Endothelial cell of umbilical vein (primary cell): ENCODE results near the gene MAST4. TPM values are rescaled to one million over a fixed set of nuclear protein-coding genes. Genes with fewer than 3 reads are reported as not detected.

ENCODE experiments used
- BruUV-seq: library from RNA; stranded (reverse); fragments of 400-500 nt; replicated peaks from 2 replicates; lab custom pipeline; 2021; lab: Mats Ljungman, UMichigan
- CTCF ChIA-PET: fragments of 300-600, 350-600 bp; sonication (Branson Sonifier 250); formaldehyde crosslinking; loops from one replicate; lab custom pipeline; 2021; ENCODE audit warnings: antibody characterized with exemption, inconsistent platforms; lab: Charles Lee
- POLR2A ChIA-PET: fragments of 300-600, 350-600 bp; sonication (Branson Sonifier 250); formaldehyde crosslinking; loops from one replicate; lab custom pipeline; 2021; ENCODE audit warnings: antibody characterized with exemption, inconsistent platforms; lab: Charles Lee
- DNase-seq: peaks from one replicate; pipeline ENCODE4 v3.0.0-alpha.2; 2011; ENCODE audit warnings: low read depth, low spot score
- FAIRE-seq: peaks from 2 replicates; lab custom pipeline; 2011; peaks lifted over from hg19 to GRCh38; lab: Jason Lieb, UNC
- H2AFZ ChIP-seq: 2 replicates; pipeline ENCODE4 v1.6.0; 2012; ENCODE audit warnings: low read depth, low read length, control low read depth, inconsistent platforms
- H3K27ac ChIP-seq: 2 replicates; pipeline ENCODE4 v1.5.1; 2011; ENCODE audit warnings: low read depth, mild to moderate bottlenecking, control low read depth, low read length, moderate library complexity; ENCODE audit not compliant: insufficient read depth
- H3K27me3 ChIP-seq, 2 experiments: 2 replicates each; pipeline versions ENCODE4 v1.6.0 to v1.6.1; 2011; ENCODE audit warnings: low read length in 2 of 2, mixed read lengths in 1 of 2; ENCODE audit not compliant: control insufficient read depth in 2 of 2, insufficient read depth in 2 of 2
- H3K36me3 ChIP-seq, 2 experiments: 2 replicates in 1 of 2; 3 replicates in 1 of 2; pipeline ENCODE4 v1.5.1; 2011; ENCODE audit warnings: low read length in 2 of 2, mild to moderate bottlenecking in 1 of 2, moderate library complexity in 1 of 2; ENCODE audit not compliant: control insufficient read depth in 2 of 2, insufficient read depth in 2 of 2; ENCODE audit errors: extremely low read depth in 1 of 2
- H3K4me1 ChIP-seq: 3 replicates; pipeline ENCODE4 v1.5.1; 2011; ENCODE audit warnings: mild to moderate bottlenecking, low read length; ENCODE audit not compliant: control insufficient read depth, insufficient read depth; ENCODE audit errors: extremely low read depth
- H3K4me2 ChIP-seq: 2 replicates; pipeline ENCODE4 v1.6.1; 2011; ENCODE audit warnings: low read length, control low read depth, mixed read lengths; ENCODE audit not compliant: insufficient read depth
- H3K4me3 ChIP-seq, 3 experiments: fragments of 200-600 bp in 1 of 3; sonication (generic), shearing (Covaris generic) in 1 of 3; replicated peaks in 1 of 3; 2 replicates each; pipeline ENCODE4 v1.5.1; 2011 to 2016; ENCODE audit warnings: control low read depth in 3 of 3, low read length in 3 of 3, mild to moderate bottlenecking in 2 of 3, inconsistent platforms in 1 of 3, low read depth in 1 of 3, moderate library complexity in 1 of 3; ENCODE audit not compliant: insufficient read depth in 1 of 3
- H3K79me2 ChIP-seq: 2 replicates; pipeline ENCODE4 v1.6.0; 2012; ENCODE audit warnings: low read length, inconsistent platforms; ENCODE audit not compliant: control insufficient read depth, insufficient read depth
- H3K9ac ChIP-seq: replicated peaks from 2 replicates; pipeline ENCODE3; 2011; ENCODE audit warnings: low read length, control low read depth; ENCODE audit not compliant: insufficient read depth; ENCODE audit errors: extremely low read depth
- H3K9me1 ChIP-seq: replicated peaks from 3 replicates; pipeline ENCODE4 v1.6.0; 2011; ENCODE audit warnings: mild to moderate bottlenecking, low read length; ENCODE audit not compliant: control insufficient read depth, insufficient read depth; ENCODE audit errors: extremely low read depth
- H3K9me3 ChIP-seq: replicated peaks from 2 replicates; pipeline ENCODE4 v1.5.1; 2012; ENCODE audit warnings: low read length, inconsistent platforms; ENCODE audit not compliant: control insufficient read depth, insufficient read depth
- H4K20me1 ChIP-seq: replicated peaks from 2 replicates; pipeline ENCODE3; 2011; ENCODE audit warnings: mild to moderate bottlenecking, low read length; ENCODE audit not compliant: control insufficient read depth, insufficient read depth; ENCODE audit errors: extremely low read depth
- CTCF ChIP-seq, 2 donors: IDR thresholded peaks; 1 replicate in 1 of 2; 2 replicates in 1 of 2; pipeline ENCODE4 v1.5.1; 2011; ENCODE audit warnings: low read length in 2 of 2, mild to moderate bottlenecking in 2 of 2, moderate library complexity in 2 of 2, control low read depth in 1 of 2, inconsistent platforms in 1 of 2, low read depth in 1 of 2; ENCODE audit not compliant: insufficient read depth in 1 of 2; ENCODE audit errors: extremely low read depth in 1 of 2
- FOS ChIP-seq: IDR thresholded peaks from 2 replicates; pipeline ENCODE4 v1.6.1; 2011; ENCODE audit warnings: mild to moderate bottlenecking, low read length, moderate library complexity, borderline replicate concordance; ENCODE audit not compliant: insufficient read depth
- JUN ChIP-seq: IDR thresholded peaks from 2 replicates; pipeline ENCODE4 v1.6.1; 2011; ENCODE audit warnings: borderline replicate concordance, low read depth; ENCODE audit not compliant: insufficient read length, insufficient read depth
- MYC ChIP-seq: IDR thresholded peaks from one replicate; pipeline ENCODE4 v1.6.1; 2011; ENCODE audit warnings: mild to moderate bottlenecking, low read depth, low read length
- POLR2A ChIP-seq: IDR thresholded peaks from 2 replicates; pipeline ENCODE4 v1.6.1; 2012; ENCODE audit warnings: low read depth, mild to moderate bottlenecking, control low read depth, low read length
- POLR2AphosphoS5 ChIP-seq: IDR thresholded peaks from 2 replicates; pipeline ENCODE4 v1.6.1; 2012; ENCODE audit warnings: low read depth, mild to moderate bottlenecking, control low read depth, low read length, moderate library complexity; ENCODE audit not compliant: insufficient read depth
- dilution Hi-C: fragments of 300-500 bp; cut with MboI; formaldehyde crosslinking; loops from one replicate; pipeline ENCODE4 v1.15.0; 2019; ENCODE audit warnings: low sequenced_read_pairs; ENCODE audit not compliant: extremely low pct_ligation_motif_present
- intact Hi-C: fragments of 100-400 bp; cut with micrococcal nuclease; formaldehyde crosslinking; loops from one replicate; pipeline ENCODE4 v1.10.0; 2022
- polyA plus RNA-seq, 4 experiments: library from polyadenylated mRNA; depleted of rRNA in 3 of 4; stranded (reverse) in 3 of 4; unstranded in 1 of 4; fragments of >200 nt; gene quantifications; 2 replicates each; pipeline versions ENCODE4 v1.2.1 to v1.2.3, GENCODE V29; 2011 to 2012; ENCODE audit warnings: missing spikeins in 1 of 4
- total RNA-seq: library from RNA; stranded (reverse); gene quantifications from 2 replicates; pipeline ENCODE4 v1.2.3, GENCODE V29; 2021

MAST4 gene
- total and polyA plus RNA-seq, 2 donors (not counting 3 experiments of a cell fraction or from before 2014, with no cell fraction given), result 40.2 to 116 TPM

- TF ChIP-seq CTCF (IDR thresholded peaks at IDR 0.05; ENCODE audit: extremely low read depth in 1 of 2, insufficient read depth in 1 of 2, low read depth in 1 of 2, low read length in 2 of 2), result no peak
- no peak for TF ChIP-seq FOS
- no peak for TF ChIP-seq JUN
- no peak for TF ChIP-seq POLR2A
- no peak for TF ChIP-seq POLR2AphosphoS5
- Histone ChIP-seq H3K9me1 (no peaks in the 10 kb centered on the region), H3K4me3 (no peak overlapping the region), H3K9me3 (no peaks in the 10 kb centered on the region), H2AFZ (no peak overlapping the region), H3K9ac (no peak overlapping the region), H3K36me3 (no peaks in the 10 kb centered on the region), H3K4me2 (no peak overlapping the region), H3K79me2 (no peaks in the 10 kb centered on the region), H4K20me1 (no peaks in the 10 kb centered on the region), H3K27ac (no peak overlapping the region), H3K27me3 (no peaks in the 10 kb centered on the region), H3K4me1 (peaks cover 19% of the 10 kb centered on the region)
- FAIRE-seq (no peak), DNase-seq (no peak)
- ChIA-PET POLR2A (no interaction called here), CTCF (interaction anchor here (0.7 to 2.9 kb wide), 3 partner anchors 21 to 149 kb away, joined by 3 to 6 read pairs (median 3); no protein-coding TSS in a partner anchor)
- dilution Hi-C loops (no loop called here), intact Hi-C loops (no loop called here)
- BruUV-seq, result no TSS peak
Observed at GRCh38 chr5:66963559-66963971, 367.4 kb downstream of the MAST4 start.

GRCh38 chr5:66966439-66966838 lies 370.2 kb downstream of the MAST4 start:
- DNase-seq, result no peak
- H3K36me3 ChIP-seq, result no peaks in the 10 kb centered on the region
- no peaks in the 10 kb centered on the region for H3K27me3 ChIP-seq
- H3K9ac ChIP-seq, result no peak overlapping the region
- intact Hi-C loops (no loop called here), dilution Hi-C loops (no loop called here)
- TF ChIP-seq MYC (no peak), JUN (no peak), FOS (no peak), POLR2A (no peak)
- no peak overlapping the region for H3K27ac ChIP-seq
- FAIRE-seq, result no peak
- ChIA-PET CTCF (interaction anchor here (0.6 to 3.2 kb wide), 3 partner anchors 8 to 44 kb away, joined by 3 to 9 read pairs (median 3); no protein-coding TSS in a partner anchor), POLR2A (no interaction called here)
- H3K9me3 ChIP-seq, result no peaks in the 10 kb centered on the region
- H3K4me3 ChIP-seq, result no peak overlapping the region
- H3K4me1 ChIP-seq, result peaks cover 7% of the 10 kb centered on the region
- no peak overlapping the region for H3K4me2 ChIP-seq
- no peak overlapping the region for H2AFZ ChIP-seq
- no TSS peak for BruUV-seq
- no peaks in the 10 kb centered on the region for H3K79me2 ChIP-seq
- H4K20me1 ChIP-seq, result no peaks in the 10 kb centered on the region
- no peaks in the 10 kb centered on the region for H3K9me1 ChIP-seq
